Astrocyte of the spinal cord (primary cell): ENCODE data around the gene TFAP2E.

Experiments used
- DNase-seq: peaks from one replicate; pipeline ENCODE4 v3.0.0; 2011; ENCODE audit warnings: low read depth, low spot score
- H3K4me3 ChIP-seq: 2 replicates; pipeline ENCODE4 v1.5.1; 2011; ENCODE audit warnings: low read depth, mild to moderate bottlenecking, low read length, moderate library complexity
- in situ Hi-C: cut with HindIII; loops from 2 replicates; pipeline ENCODE4 v1.10.0; 2017; ENCODE audit warnings: low sequenced_read_pairs
- TF ChIP-seq, protein P1 (sequence below): IDR thresholded peaks from 2 replicates; pipeline ENCODE4 v1.5.1; 2012; ENCODE audit warnings: low read depth, mild to moderate bottlenecking, low read length, inconsistent platforms

TFAP2E gene

DNA sequence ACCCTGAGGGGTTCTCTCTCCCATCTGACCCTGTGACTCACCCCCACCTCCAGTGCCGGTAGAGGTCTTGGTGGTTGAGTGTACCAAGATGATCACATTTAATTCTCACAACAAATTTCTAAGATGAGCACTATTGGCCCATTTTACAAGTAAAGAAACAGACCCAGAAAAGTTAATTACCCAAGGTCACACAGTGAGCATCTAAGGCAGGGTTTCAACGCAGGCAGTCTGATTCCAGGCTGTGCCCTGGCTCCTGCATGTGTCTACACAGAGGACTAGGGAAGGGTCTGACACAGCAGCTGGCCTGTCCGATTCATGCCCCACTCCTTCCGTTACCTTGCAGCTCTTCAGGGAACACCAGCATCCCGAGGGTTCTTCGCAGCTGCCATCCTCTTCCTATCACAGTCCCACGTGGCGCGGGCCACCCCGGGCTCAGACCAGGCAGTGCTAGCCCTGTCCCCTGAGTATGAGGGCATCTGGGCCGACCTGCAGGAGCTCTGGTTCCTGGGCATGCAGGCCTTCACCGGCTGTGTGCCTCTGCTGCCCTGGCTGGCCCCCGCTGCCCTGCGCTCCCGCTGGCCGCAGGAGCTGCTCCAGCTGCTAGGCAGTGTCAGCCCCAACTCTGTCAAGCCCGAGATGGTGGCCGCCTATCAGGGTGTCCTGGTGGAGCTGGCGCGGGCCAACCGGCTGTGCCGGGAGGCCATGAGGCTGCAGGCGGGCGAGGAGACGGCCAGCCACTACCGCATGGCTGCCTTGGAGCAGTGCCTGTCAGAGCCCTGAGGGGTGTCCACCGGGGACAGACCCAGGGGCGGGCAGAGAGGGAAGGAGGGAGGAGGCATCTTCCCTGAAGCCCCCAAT is 8.0 kb upstream of the TFAP2E start:
- no peak overlapping the region for H3K4me3 ChIP-seq
- in situ Hi-C loops, result no loop called here
- TF ChIP-seq, protein P1, sequence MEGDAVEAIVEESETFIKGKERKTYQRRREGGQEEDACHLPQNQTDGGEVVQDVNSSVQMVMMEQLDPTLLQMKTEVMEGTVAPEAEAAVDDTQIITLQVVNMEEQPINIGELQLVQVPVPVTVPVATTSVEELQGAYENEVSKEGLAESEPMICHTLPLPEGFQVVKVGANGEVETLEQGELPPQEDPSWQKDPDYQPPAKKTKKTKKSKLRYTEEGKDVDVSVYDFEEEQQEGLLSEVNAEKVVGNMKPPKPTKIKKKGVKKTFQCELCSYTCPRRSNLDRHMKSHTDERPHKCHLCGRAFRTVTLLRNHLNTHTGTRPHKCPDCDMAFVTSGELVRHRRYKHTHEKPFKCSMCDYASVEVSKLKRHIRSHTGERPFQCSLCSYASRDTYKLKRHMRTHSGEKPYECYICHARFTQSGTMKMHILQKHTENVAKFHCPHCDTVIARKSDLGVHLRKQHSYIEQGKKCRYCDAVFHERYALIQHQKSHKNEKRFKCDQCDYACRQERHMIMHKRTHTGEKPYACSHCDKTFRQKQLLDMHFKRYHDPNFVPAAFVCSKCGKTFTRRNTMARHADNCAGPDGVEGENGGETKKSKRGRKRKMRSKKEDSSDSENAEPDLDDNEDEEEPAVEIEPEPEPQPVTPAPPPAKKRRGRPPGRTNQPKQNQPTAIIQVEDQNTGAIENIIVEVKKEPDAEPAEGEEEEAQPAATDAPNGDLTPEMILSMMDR, result no peak
- DNase-seq, result no peak

DNA sequence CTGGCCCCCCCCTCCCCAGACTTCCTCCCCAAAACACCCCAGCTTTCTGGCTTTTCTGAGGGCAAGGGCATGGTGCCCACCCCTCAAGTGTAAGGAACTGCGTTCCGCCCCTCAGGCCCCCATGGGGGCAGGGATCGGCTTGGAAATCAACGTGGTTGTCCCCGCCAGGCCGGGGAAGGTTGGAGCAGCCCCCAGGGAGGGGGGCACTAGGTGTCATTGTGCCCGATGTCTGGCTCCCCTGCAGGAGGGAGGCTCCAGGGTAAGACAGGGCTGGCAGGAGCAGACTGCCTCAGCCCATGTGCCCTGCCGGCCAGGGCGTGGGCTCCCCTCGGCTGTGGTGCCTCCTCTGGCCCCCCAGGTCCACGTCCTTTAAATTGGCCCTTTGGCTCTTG is 7.4 kb upstream of the TFAP2E start:
- in situ Hi-C loops, result no loop called here
- no peak for DNase-seq
- TF ChIP-seq, protein P1, result no peak
- no peak overlapping the region for H3K4me3 ChIP-seq

DNA sequence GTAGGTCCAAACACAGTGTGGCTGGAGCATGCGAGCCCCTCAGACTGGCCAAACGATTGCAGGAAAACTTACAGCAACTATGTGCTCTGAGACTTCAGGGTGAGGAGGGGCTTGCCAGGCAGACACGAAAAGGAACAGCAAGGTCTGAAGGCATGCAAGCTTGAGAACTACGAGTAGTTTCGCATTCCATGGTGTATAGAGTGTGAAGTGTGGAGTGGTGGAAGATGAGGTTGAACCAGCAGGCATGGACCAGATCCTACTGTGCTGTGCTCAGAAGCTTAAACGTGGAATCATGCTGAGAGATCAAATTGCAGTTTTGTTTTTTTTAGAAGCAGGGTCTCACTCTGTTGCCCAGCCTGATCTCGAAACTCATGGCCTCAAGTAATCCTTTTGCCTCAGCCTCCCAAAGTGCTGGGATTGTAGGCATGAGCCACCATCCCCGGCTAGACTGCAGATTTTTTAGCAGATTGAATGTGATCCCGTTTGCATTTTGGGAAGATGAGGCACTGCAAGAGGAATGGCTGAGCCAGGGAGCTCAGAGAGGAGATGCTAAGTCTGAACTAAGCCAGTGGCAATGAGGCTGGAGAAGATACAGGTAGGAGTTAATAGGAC is 5.1 kb upstream of the TFAP2E start:
- H3K4me3 ChIP-seq, result no peak overlapping the region
- in situ Hi-C loops, result no loop called here
- no peak for DNase-seq
- TF ChIP-seq, protein P1, result no peak

DNA sequence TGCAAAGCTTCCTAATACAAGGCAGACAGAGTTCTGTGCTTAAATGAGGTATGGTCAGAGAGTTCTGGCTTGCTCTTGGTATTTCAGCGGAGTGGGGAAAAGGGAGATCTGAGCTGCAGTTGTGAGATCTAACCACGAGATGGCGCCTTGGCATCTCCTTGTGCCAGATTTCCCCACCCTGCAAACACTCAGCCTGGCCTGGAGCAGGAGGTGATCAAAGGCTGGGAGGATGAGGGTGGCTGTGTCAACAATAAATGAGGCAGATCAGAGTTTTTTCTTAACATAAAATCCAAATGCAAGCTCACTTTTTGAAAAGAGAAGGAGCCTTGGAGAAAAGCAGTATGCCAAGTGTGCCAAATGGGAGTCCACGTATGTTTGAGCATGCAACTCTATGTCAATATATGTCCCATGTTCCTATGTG is 4.1 kb upstream of the TFAP2E start:
- in situ Hi-C loops, result no loop called here
- peak; percentile 61 for DNase-seq
- TF ChIP-seq, protein P1, result peak; percentile 88
- H3K4me3 ChIP-seq, result no peak overlapping the region

DNA sequence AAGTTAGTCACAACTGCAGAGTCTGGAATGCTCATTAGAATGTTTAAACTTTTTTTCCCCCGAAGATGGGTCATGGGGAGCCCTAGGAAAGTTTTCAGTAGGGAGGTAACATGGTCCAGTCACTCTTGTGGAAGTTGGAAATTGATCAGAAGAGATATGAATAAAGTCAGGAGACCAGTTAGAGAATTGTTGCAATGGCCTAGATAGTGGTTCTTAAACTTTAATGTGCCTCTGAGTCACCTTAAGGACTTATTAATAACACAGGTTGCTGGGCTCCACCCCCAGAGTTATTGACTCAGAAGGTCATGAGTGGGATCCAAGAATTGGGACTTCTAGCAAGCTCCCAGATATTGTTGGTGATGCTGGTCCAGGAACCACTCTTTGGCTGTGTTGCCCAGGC is 3.2 kb upstream of the TFAP2E start:
- no peak overlapping the region for H3K4me3 ChIP-seq
- in situ Hi-C loops, result no loop called here
- TF ChIP-seq, protein P1, result no peak
- no peak for DNase-seq

DNA sequence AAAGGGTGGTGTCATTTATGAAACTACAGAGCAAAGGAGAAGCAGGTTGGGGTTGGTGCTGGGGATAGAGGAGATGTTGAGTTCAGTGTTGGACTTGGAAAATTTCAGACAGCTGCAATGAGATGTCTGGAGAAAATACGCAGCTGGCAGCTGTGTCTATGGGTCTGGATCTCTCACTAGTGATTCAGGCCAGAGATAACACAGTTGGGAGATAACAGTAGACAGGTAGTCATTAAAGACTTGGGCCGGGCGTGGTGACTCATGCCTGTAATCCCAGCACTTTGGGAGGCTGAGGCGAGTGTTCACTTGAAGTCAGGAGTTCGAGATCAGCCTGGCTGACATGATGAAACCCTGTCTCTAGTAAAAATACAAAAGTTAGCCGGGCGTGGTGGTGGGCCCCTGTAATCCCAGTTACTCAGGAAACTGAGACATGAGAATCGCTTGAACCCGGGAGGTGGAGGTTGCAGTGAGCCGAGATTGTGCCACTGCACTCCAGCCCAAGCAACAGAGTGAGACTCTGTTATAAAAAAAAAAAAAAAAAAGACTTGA is 2.5 kb upstream of the TFAP2E start:
- in situ Hi-C loops, result no loop called here
- DNase-seq, result no peak
- no peak overlapping the region for H3K4me3 ChIP-seq
- TF ChIP-seq, protein P1, result no peak
